ENCODE results near the gene WDFY4.

- TF ChIP-seq CTCF (IDR thresholded peaks at IDR 0.05; ENCODE audit: insufficient read depth, low read depth, low read length) (no peak), EZH2 (IDR thresholded peaks at IDR 0.05; ENCODE audit: insufficient read depth, low read length) (no peak)
Observed at GRCh38 chr10:48879451-48879850, 194.8 kb downstream of the WDFY4 start.

Data from astrocyte (in vitro differentiated cells and primary cell).